Lung (tissue), 12 donors: Measurements from ENCODE around the gene MANSC1. TPM values are rescaled to one million over a fixed set of nuclear protein-coding genes. Genes with fewer than 3 reads are reported as not detected.

Experiments
- ATAC-seq: fragments of 200-7000 bp; cut with Tn5 transposase; one replicate; pipeline ENCODE4 v1.9.1; 2020; ENCODE audit warnings: moderate number of reproducible peaks; ENCODE audit not compliant: insufficient read depth, low FRiP score
- DNase-seq, 3 donors: peaks; one replicate each; pipeline ENCODE4 v3.0.0-alpha.2; 2013 to 2017
- H3K27ac ChIP-seq, 2 donors: one replicate each; pipeline ENCODE4 v1.5.1; 2013; ENCODE audit warnings: mild to moderate bottlenecking in 2 of 2, moderate library complexity in 2 of 2, control low read depth in 1 of 2, inconsistent platforms in 1 of 2, low read depth in 1 of 2, low read length in 1 of 2
- H3K27me3 ChIP-seq, 3 donors: one replicate each; pipeline ENCODE4 v1.5.1; 2013; ENCODE audit warnings: low read length in 2 of 3; ENCODE audit not compliant: control insufficient read depth in 3 of 3, insufficient read depth in 3 of 3
- H3K36me3 ChIP-seq, 4 donors: one replicate each; pipeline ENCODE4 v1.5.1; 2013; ENCODE audit warnings: low read length in 4 of 4, mild to moderate bottlenecking in 1 of 4, moderate library complexity in 1 of 4; ENCODE audit not compliant: control insufficient read depth in 4 of 4, insufficient read depth in 4 of 4
- H3K4me1 ChIP-seq, 5 donors: one replicate each; pipeline ENCODE4 v1.5.1; 2013; ENCODE audit warnings: low read length in 5 of 5, mild to moderate bottlenecking in 2 of 5, moderate library complexity in 1 of 5; ENCODE audit not compliant: control insufficient read depth in 5 of 5, insufficient read depth in 5 of 5
- H3K4me3 ChIP-seq: one replicate; pipeline ENCODE4 v1.5.1; 2013; ENCODE audit warnings: mild to moderate bottlenecking, control low read depth, moderate library complexity
- H3K9ac ChIP-seq, 2 donors: one replicate each; pipeline ENCODE4 v1.5.1; 2013; ENCODE audit warnings: low read length in 2 of 2, control low read depth in 1 of 2; ENCODE audit not compliant: insufficient read depth in 1 of 2
- H3K9me3 ChIP-seq, 4 donors: one replicate each; pipeline ENCODE4 v1.5.1; 2013; ENCODE audit warnings: low read length in 3 of 4, mild to moderate bottlenecking in 1 of 4, moderate library complexity in 1 of 4; ENCODE audit not compliant: control insufficient read depth in 4 of 4, insufficient read depth in 3 of 4
- WGBS, 2 donors: extraction: QIAGEN DNeasy Blood & Tissue Kit; methylation state at CpG; one replicate each; pipeline ENCODE4 v1.1.7; 2013; 5-methylcytosine and 5-hydroxymethylcytosine counted together
- polyA plus RNA-seq, 2 donors: library from polyadenylated mRNA; stranded (reverse); fragments of 200-250 nt; gene quantifications; one replicate each; pipeline ENCODE4 v1.2.1, GENCODE V29; 2013
- total RNA-seq, 2 donors: library from RNA; depleted of rRNA in 1 of 2; stranded (reverse); fragments of >200 nt in 1 of 2; gene quantifications; one replicate each; pipeline ENCODE4 v1.2.1, GENCODE V29; 2014 to 2021
- TF ChIP-seq, protein P1 (sequence below): IDR thresholded peaks from 2 replicates; pipeline ENCODE4 v1.5.1; 2012; ENCODE audit warnings: mild to moderate bottlenecking; ENCODE audit errors: control extremely low read depth, extremely low read depth
- donor health status: control.
- donor health status: control.
- donor health status: Bipolar disorder and iron deficiency.
- donor health status: healthy.
- donor health status: DM: yes; HTN: yes; CAD: no.

Gene MANSC1
- total and polyA plus RNA-seq, 4 donors: 8.0 to 26.7 (median 15.3) TPM

DNA sequence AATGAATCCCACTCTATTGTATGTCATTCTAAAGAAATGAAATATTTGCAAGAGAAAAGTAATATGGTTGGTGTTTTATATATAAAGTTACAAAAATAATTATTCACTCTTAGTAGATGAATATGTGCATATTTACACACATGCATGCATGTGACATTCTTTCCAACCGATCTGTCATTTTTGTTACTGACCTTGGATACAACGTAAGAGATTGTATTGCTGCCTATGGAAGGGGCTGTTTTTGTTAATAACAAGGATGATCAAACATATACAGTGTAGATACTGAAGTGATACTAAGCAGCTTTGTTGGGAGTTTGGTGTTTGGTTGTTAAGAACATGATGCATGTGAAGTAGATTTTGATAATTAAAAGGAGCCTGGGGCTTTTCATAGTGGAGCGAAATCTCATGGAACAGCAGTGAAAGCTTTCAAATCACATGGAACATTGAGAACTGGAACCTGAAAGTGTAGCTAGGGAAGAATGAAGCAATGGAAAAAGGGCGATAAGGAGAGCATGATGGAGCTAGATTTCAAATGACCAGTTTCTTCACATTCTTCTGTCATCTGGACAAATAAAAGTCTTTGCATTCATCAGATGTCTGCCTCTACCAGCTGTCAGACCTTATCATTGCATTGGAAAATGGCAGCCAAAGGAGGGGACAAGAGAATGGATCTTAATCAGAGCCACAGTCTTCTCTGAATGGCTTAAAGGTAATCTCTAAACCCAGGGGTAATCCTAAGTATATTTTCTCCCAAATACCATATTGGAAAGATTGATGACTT, 16.8 kb upstream of the MANSC1 start:
- Histone ChIP-seq H3K36me3 (peaks cover 0 to 6% (median 2%) of the 10 kb centered on the region in 4 donors), H3K27ac (no peak overlapping the region), H3K9ac (no peak overlapping the region), H3K4me1 (peaks cover 0 to 2% (median 0%) of the 10 kb centered on the region in 5 donors), H3K27me3 (no peaks in the 10 kb centered on the region), H3K4me3 (no peak overlapping the region), H3K9me3 (no peaks in the 10 kb centered on the region)
- ATAC-seq (no peak), DNase-seq (no peak)
- WGBS, 2 donors: 89 to 95% methylated on average over 4 of the region's 4 CpGs
- TF ChIP-seq, protein P1, sequence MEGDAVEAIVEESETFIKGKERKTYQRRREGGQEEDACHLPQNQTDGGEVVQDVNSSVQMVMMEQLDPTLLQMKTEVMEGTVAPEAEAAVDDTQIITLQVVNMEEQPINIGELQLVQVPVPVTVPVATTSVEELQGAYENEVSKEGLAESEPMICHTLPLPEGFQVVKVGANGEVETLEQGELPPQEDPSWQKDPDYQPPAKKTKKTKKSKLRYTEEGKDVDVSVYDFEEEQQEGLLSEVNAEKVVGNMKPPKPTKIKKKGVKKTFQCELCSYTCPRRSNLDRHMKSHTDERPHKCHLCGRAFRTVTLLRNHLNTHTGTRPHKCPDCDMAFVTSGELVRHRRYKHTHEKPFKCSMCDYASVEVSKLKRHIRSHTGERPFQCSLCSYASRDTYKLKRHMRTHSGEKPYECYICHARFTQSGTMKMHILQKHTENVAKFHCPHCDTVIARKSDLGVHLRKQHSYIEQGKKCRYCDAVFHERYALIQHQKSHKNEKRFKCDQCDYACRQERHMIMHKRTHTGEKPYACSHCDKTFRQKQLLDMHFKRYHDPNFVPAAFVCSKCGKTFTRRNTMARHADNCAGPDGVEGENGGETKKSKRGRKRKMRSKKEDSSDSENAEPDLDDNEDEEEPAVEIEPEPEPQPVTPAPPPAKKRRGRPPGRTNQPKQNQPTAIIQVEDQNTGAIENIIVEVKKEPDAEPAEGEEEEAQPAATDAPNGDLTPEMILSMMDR: no peak

DNA sequence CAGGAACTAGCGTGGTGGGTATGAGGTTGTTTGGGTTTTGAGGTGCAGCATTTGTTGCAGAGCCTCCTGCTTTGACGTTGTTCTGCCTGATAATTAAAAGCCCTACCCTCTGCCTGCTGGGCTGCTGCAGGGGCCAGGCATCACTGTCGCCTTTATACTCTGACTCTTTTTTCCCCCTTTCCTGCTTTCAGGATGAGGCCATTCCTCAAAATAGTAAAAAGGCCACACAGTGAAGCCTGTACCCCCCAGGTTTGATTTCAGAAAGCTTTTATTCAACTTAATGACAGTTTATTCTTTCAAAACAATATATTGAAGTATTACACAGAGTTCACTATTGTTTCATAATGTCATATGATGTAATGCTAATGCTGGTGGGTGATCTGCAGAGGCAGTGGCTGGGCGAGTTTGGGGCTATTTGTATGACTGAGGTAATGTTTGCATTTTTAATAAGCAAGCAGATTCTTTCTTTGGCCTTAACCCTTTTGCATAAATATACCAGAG, 15.9 kb upstream of the MANSC1 start:
- Histone ChIP-seq H3K9me3 (no peaks in the 10 kb centered on the region), H3K27ac (no peak overlapping the region), H3K9ac (peak overlapping the region in 1 of 2 donors; percentile 13), H3K36me3 (peaks cover 0 to 6% (median 2%) of the 10 kb centered on the region in 4 donors), H3K4me3 (no peak overlapping the region), H3K27me3 (no peaks in the 10 kb centered on the region), H3K4me1 (peaks cover 0 to 2% (median 0%) of the 10 kb centered on the region in 5 donors)
- TF ChIP-seq, protein P1: no peak
- DNase-seq (no peak), ATAC-seq (no peak)
- 29 to 48% methylated on average over 4 of the region's 4 CpGs for WGBS, 2 donors

DNA sequence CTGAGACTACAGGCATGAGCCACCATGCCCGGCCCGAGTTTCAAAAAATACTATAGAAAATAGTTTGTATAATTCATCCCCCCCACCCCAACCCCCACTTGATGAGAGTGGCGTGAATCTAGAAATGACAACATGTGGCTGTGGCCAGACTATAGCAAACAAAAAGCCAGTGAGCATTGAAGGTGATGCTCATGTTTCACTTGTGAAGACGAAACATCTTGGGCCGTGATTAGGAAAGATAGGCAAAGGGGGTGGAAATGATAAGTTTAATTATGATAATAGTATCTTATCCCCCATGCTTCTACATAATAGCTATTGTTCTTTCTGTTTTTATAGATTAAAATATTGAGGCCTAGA, 15.4 kb upstream of the MANSC1 start:
- Histone ChIP-seq H3K36me3 (peaks cover 0 to 6% (median 2%) of the 10 kb centered on the region in 4 donors), H3K4me3 (no peak overlapping the region), H3K9me3 (no peaks in the 10 kb centered on the region), H3K4me1 (peaks cover 0 to 2% (median 0%) of the 10 kb centered on the region in 5 donors), H3K27me3 (no peaks in the 10 kb centered on the region), H3K27ac (no peak overlapping the region), H3K9ac (no peak overlapping the region)
- DNase-seq (no peak), ATAC-seq (no peak)
- TF ChIP-seq, protein P1: no peak
- 89% methylated on average over 5 of the region's 5 CpGs for WGBS, 2 donors
